HK-2 (cell line): Measurements from ENCODE around the gene PHF14.

Experiments used
- DNase-seq: peaks from one replicate; pipeline ENCODE4 v3.0.0-alpha.2; 2018; ENCODE audit not compliant: unreplicated experiment

The PHF14 gene

DNA sequence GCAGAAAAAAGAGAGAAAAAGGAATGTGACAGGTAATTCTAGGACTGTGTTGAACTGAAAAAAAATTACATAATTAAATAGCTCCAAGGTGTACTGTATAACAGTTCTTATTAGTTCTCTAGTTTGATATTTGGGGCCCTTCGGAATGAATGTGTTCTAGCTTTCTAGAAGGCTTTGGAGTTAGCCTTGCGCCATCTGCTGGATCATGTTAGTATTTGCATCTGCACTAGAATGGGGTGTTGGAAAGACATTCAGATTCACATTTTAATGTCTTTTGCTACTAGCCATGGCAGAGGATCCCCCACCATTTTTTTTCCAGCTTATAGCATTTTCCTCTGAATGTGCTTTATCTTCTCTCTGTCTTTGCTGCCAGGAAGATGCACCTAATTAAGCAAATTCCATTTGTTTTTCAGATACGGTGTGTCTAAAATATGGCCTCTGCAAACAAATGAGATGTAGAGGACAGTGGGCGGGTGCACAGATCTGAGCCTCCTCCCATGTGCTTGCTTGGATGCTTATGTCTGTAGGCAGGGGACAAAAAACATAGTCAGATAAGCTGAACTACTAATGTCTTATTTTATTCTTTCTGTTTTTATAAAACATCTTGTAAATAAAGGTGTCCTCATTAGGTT is 238.5 kb downstream of the PHF14 start:
- peak; percentile 42 for DNase-seq

DNA sequence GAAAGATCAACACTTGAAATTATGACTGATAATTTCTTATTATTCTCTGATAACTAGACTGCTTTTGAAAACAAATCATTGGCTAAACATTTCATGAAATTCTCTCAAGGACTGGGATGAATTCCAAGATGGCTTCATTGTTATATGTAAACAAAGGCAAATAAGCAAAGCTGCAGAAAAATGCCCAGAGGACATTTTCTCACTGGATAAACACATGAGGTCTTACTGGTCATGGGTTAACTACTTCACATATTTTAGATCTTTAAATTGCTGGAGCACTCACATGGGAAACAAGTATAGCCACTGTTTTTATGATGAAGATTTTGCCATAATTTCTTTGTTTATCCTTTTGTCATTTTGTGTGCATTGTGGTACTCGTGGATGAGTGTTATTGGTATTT is 239.1 kb downstream of the PHF14 start:
- DNase-seq, result no peak

DNA sequence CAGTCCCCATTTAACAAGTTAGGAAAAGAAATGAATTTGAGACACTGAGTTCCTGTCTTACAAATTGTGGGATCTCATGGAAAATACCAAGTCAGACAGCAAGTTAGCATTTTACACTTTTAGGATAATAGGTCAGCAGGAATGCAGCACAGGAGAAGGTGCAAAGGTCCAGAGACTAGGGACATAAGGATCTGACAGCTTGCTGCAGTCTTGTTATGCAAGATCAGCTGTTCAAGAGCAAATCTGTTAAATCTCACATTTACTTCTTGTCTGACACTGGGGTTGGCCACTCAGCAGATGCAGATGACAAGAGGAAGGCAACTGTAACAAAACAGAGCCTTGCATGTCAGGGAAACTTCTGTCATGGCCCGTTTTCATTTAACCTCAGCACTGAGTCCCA is 239.6 kb downstream of the PHF14 start:
- DNase-seq, result no peak

DNA sequence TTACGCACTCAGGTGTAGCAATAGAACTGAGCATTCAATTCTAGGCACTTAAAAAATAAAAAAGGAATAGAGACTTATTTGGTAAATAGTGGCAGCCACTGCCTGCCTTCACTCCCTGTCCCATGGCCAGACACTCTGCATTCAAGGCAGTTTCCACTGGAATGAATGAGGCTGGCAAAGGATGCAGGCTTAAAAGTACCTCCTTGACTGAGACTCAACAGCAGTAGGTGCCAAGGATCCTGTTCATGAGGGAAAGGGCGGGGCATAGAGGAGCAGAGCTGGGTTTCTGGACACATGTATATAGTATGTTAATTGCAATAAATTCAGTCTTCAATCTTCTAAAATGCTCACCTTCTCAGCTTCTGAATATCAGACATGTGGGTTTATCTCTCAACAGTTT is 242.6 kb downstream of the PHF14 start:
- DNase-seq, result no peak

DNA sequence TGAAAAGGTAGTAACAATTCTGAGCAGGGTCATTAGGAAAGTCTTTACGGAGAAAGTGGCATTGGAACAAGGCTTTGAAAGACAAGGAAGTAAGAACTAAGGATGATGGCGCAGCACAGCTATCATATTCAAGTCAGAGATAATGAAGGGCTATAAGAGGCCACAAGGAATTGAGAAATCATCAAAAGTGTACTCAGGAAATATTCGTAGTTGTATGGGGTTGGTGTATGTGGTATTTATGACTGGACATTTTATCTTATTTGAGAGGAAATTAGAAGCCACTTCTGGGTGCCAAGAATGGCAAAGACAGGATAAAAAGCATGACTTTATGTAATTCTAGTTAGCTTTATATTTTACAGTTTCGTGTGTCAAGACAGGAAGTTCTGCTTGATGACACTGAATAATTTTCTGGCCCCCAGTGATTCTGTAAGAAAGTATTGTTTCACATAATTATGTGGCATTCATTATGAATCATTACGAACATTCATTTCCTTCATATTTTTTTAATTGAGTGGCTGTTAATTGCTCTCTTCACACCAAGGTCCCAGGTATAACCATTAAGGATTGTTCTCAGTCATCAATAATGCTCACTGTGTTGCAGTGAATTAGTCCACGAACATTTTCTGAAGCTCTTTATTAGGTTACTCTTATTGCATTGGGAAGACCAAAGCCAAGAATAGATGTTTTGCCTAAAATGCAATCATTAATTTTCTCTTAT is 244.3 kb downstream of the PHF14 start:
- DNase-seq, result no peak
